Esophagus muscularis mucosa (tissue), 4 donors: ENCODE measurements around the gene CYP4A22.

ENCODE experiments used
- EP300 ChIP-seq: sonication (generic); formaldehyde crosslinking; IDR thresholded peaks from one replicate; pipeline ENCODE4 v1.6.1; 2017; ENCODE audit warnings: antibody characterized with exemption
- POLR2A ChIP-seq: fragments of 450-650 bp; IDR thresholded peaks from one replicate; pipeline ENCODE4 v1.6.1; 2017; ENCODE audit warnings: antibody characterized with exemption, moderate library complexity, mild to moderate bottlenecking, low read depth
- POLR2AphosphoS5 ChIP-seq, 2 donors: sonication (generic); formaldehyde crosslinking; IDR thresholded peaks; one replicate each; pipeline ENCODE4 v1.6.1; 2017; ENCODE audit warnings: antibody characterized with exemption in 2 of 2
- TF ChIP-seq, protein P1 (sequence below), 3 experiments: fragments of 200-600 bp in 2 of 3; fragments of 450-650 bp in 1 of 3; sonication (generic) in 2 of 3; IDR thresholded peaks; one replicate each; pipeline ENCODE4 v1.5.1; 2017 to 2019; ENCODE audit warnings: antibody characterized with exemption in 3 of 3, mild to moderate bottlenecking in 2 of 3, moderate library complexity in 1 of 3

DNA sequence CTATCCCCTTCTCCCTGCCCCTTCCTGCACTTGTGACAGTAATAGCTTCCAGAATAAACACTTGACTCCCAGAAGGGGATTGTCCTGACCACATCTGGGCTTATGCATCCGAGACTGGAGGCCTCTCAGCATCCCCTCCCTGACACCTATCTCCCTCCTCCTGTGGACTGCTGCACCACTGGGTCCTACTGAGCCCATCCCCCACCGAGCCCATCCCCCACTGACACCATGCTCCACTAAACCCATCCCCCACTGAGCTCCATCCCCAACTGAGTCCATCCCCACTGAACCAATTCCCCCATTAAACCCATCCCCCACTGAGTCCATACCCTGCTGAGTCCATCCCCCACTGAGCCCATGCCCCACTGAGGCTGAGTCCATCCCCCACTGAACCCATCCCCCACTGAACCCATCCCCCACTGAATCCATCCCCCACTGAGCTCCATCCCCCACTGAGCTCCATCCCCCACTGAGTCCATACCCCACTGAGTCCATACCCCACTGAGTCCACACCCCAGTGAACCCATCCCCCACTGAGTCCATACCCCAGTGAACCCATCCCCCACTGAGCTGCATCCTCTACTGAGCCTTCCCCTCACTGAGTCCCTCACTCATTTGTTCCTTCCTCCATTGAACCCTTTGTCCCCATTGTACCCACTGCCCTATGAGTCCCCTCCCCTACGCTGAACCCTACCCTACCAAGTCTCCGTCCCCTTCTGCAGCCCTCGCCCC is 47.0 kb downstream of the CYP4A22 start:
- TF ChIP-seq, protein P1, sequence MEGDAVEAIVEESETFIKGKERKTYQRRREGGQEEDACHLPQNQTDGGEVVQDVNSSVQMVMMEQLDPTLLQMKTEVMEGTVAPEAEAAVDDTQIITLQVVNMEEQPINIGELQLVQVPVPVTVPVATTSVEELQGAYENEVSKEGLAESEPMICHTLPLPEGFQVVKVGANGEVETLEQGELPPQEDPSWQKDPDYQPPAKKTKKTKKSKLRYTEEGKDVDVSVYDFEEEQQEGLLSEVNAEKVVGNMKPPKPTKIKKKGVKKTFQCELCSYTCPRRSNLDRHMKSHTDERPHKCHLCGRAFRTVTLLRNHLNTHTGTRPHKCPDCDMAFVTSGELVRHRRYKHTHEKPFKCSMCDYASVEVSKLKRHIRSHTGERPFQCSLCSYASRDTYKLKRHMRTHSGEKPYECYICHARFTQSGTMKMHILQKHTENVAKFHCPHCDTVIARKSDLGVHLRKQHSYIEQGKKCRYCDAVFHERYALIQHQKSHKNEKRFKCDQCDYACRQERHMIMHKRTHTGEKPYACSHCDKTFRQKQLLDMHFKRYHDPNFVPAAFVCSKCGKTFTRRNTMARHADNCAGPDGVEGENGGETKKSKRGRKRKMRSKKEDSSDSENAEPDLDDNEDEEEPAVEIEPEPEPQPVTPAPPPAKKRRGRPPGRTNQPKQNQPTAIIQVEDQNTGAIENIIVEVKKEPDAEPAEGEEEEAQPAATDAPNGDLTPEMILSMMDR (IDR thresholded peaks at IDR 0.05), result no peak
- TF ChIP-seq POLR2AphosphoS5 (IDR thresholded peaks at IDR 0.05) (no peak), POLR2A (no peak), EP300 (no peak)
